Measurements from ENCODE around the gene ZDHHC8. TPM values are rescaled to one million over a fixed set of nuclear protein-coding genes. Genes with fewer than 3 reads are reported as not detected.

The ZDHHC8 gene
- total and polyA plus RNA-seq, 2 donors (not counting 3 experiments of a cell fraction or from before 2014, with no cell fraction given), result 49.8 to 131 TPM

DNA sequence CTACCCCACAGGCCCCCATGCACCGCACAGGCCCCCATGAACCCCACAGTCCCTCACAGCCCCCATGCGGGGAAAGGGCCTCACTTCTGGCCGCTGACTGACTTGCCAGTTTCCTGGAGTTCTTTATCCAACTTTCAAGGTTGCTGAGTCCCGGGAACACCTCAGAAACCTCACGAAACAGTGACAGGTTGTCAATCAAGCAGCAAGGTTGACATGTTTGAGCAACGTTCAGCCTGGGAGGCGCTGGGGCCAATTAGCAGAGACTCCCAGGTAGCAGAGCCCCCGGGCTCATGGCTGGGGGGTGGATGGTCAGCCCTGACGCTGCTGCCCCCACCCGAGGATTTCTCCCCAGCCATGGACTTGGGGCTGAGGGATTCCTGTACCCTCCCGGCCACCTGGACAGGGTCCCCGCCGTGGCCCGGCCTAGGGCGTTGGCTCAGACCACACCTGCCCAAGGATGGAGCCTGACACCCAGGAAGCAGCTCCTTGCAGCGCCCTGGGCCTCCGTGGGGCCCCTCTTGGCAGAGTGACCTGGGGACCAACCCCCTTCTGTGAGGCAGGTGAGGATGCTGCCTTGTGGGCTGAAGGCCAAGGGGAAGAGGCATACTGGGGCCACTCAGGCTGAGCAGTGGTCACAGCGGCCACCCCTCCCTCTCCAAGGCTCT, 53.0 kb downstream of the ZDHHC8 start:
- Histone ChIP-seq H4K20me1 (replicated peaks; ENCODE audit: control insufficient read depth, extremely low read depth, insufficient read depth, low read length) (no peaks in the 10 kb centered on the region), H2AFZ (ENCODE audit: low read depth, low read length) (no peak overlapping the region), H3K36me3 (ENCODE audit: control insufficient read depth in 2 of 2, extremely low read depth in 1 of 2, insufficient read depth in 2 of 2, low read length in 2 of 2) (no peaks in the 10 kb centered on the region), H3K79me2 (ENCODE audit: control insufficient read depth, insufficient read depth, low read length) (no peaks in the 10 kb centered on the region), H3K4me1 (ENCODE audit: control insufficient read depth, extremely low read depth, insufficient read depth, low read length) (no peaks in the 10 kb centered on the region), H3K4me3 (replicated peaks in 1 of 3; ENCODE audit: insufficient read depth in 1 of 3, low read depth in 1 of 3, low read length in 3 of 3) (no peak overlapping the region), H3K4me2 (ENCODE audit: insufficient read depth, low read length) (no peak overlapping the region), H3K27me3 (ENCODE audit: control insufficient read depth in 2 of 2, insufficient read depth in 2 of 2, low read length in 2 of 2) (no peaks in the 10 kb centered on the region), H3K9ac (replicated peaks; ENCODE audit: extremely low read depth, insufficient read depth, low read length) (no peak overlapping the region), H3K27ac (ENCODE audit: insufficient read depth, low read depth, low read length) (no peak overlapping the region), H3K9me1 (replicated peaks; ENCODE audit: control insufficient read depth, extremely low read depth, insufficient read depth, low read length) (no peaks in the 10 kb centered on the region), H3K9me3 (replicated peaks; ENCODE audit: control insufficient read depth, insufficient read depth, low read length) (no peaks in the 10 kb centered on the region)
- ChIA-PET POLR2A (no interaction called here), CTCF (no interaction called here)
- BruUV-seq (replicated peaks), result no TSS peak
- DNase-seq (ENCODE audit: low read depth, low spot score) (no peak), FAIRE-seq (no peak)
- dilution Hi-C loops (cut with MboI; ENCODE audit: extremely low pct_ligation_motif_present, low sequenced_read_pairs) (no loop called here), intact Hi-C loops (cut with micrococcal nuclease) (no loop called here)
- TF ChIP-seq GATA2 (IDR thresholded peaks at IDR 0.05; ENCODE audit: insufficient read depth, insufficient read length, low read depth, low read length) (no peak), EZH2 (IDR thresholded peaks at IDR 0.05; ENCODE audit: borderline replicate concordance, low read depth, low read length, severe bottlenecking) (no peak), MYC (IDR thresholded peaks at IDR 0.05; ENCODE audit: low read depth, low read length) (no peak), MAX (IDR thresholded peaks at IDR 0.05; ENCODE audit: insufficient read depth, insufficient read length) (no peak), POLR2A (IDR thresholded peaks at IDR 0.05; ENCODE audit: low read depth, low read length) (no peak), POLR2AphosphoS5 (IDR thresholded peaks at IDR 0.05; ENCODE audit: insufficient read depth, low read depth, low read length) (no peak), JUN (IDR thresholded peaks at IDR 0.05; ENCODE audit: borderline replicate concordance, insufficient read depth, insufficient read length, low read depth) (no peak), FOS (IDR thresholded peaks at IDR 0.05; ENCODE audit: borderline replicate concordance, insufficient read depth, low read length) (no peak)
- TF ChIP-seq, protein P1, sequence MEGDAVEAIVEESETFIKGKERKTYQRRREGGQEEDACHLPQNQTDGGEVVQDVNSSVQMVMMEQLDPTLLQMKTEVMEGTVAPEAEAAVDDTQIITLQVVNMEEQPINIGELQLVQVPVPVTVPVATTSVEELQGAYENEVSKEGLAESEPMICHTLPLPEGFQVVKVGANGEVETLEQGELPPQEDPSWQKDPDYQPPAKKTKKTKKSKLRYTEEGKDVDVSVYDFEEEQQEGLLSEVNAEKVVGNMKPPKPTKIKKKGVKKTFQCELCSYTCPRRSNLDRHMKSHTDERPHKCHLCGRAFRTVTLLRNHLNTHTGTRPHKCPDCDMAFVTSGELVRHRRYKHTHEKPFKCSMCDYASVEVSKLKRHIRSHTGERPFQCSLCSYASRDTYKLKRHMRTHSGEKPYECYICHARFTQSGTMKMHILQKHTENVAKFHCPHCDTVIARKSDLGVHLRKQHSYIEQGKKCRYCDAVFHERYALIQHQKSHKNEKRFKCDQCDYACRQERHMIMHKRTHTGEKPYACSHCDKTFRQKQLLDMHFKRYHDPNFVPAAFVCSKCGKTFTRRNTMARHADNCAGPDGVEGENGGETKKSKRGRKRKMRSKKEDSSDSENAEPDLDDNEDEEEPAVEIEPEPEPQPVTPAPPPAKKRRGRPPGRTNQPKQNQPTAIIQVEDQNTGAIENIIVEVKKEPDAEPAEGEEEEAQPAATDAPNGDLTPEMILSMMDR (IDR thresholded peaks at IDR 0.05; ENCODE audit: extremely low read depth in 1 of 2, insufficient read depth in 1 of 2, low read depth in 1 of 2, low read length in 2 of 2), result no peak
